HEK293 (cell line): ENCODE data around the gene CAPZB.
A peak's percentile ranks its signal among the peaks of the same experiment; 100 is the strongest.

Experiments
- CTCF ChIA-PET: fragments of 350-600 bp; formaldehyde crosslinking; extraction: SDS; loops from one replicate; lab custom pipeline; 2021; ENCODE audit warnings: antibody characterized with exemption; lab: Yijun Ruan, JAX
- POLR2A ChIA-PET: fragments of 300-600 bp; formaldehyde crosslinking; extraction: SDS; loops from one replicate; lab custom pipeline; 2020; ENCODE audit warnings: antibody characterized with exemption, inconsistent platforms; lab: Yijun Ruan, JAX
- H3K27ac ChIP-seq: fragments of 200-500 bp; sonication (Bioruptor generic); 2 replicates; pipeline ENCODE4 v1.5.1; 2014; ENCODE audit warnings: low read depth, low read length, control low read depth, inconsistent platforms; ENCODE audit errors: extremely low read depth
- H3K36me3 ChIP-seq, 2 experiments: fragments of 200-500 bp in 1 of 2; sonication (Bioruptor generic) in 1 of 2; 1 replicate in 1 of 2; 2 replicates in 1 of 2; pipeline ENCODE4 v1.5.1; 2014 to 2017; ENCODE audit warnings: inconsistent platforms in 2 of 2, low read length in 2 of 2; ENCODE audit not compliant: control insufficient read depth in 2 of 2, insufficient read depth in 1 of 2
- H3K4me1 ChIP-seq: fragments of 200-500 bp; sonication (Bioruptor generic); 2 replicates; pipeline ENCODE4 v1.5.1; 2014; ENCODE audit warnings: mild to moderate bottlenecking, low read length, inconsistent platforms; ENCODE audit not compliant: control insufficient read depth, insufficient read depth
- H3K4me3 ChIP-seq: 2 replicates; pipeline ENCODE4 v1.5.1; 2011; ENCODE audit warnings: low read depth, mild to moderate bottlenecking, control low read depth, low read length, moderate library complexity
- H3K9me3 ChIP-seq: fragments of 200-500 bp; sonication (Bioruptor generic); 2 replicates; pipeline ENCODE4 v1.5.1; 2014; ENCODE audit warnings: low read depth, low read length, inconsistent platforms; ENCODE audit not compliant: control insufficient read depth, insufficient read depth
- FEZF1 ChIP-seq: fragments of 450-650 bp; formaldehyde crosslinking; IDR thresholded peaks from 2 replicates; pipeline ENCODE4 v1.5.1; 2016; ENCODE audit warnings: missing biosample characterization, missing genetic modification characterization
- GLIS1 ChIP-seq: fragments of 450-650 bp; formaldehyde crosslinking; IDR thresholded peaks from 2 replicates; pipeline ENCODE4 v1.5.1; 2016; ENCODE audit warnings: missing biosample characterization, missing genetic modification characterization
- KLF10 ChIP-seq: fragments of 450-650 bp; IDR thresholded peaks from 2 replicates; pipeline ENCODE4 v1.5.1; 2018; ENCODE audit warnings: missing biosample characterization, mild to moderate bottlenecking, missing genetic modification characterization
- KLF8 ChIP-seq: fragments of 450-650 bp; formaldehyde crosslinking; IDR thresholded peaks from 2 replicates; pipeline ENCODE4 v1.5.1; 2016; ENCODE audit warnings: missing biosample characterization, missing genetic modification characterization
- OVOL3 ChIP-seq: fragments of 450-650 bp; formaldehyde crosslinking; IDR thresholded peaks from 2 replicates; pipeline ENCODE4 v1.5.1; 2016; ENCODE audit warnings: missing biosample characterization, missing genetic modification characterization
- PRDM6 ChIP-seq: fragments of 450-650 bp; formaldehyde crosslinking; IDR thresholded peaks from 2 replicates; pipeline ENCODE4 v1.5.1; 2017; ENCODE audit warnings: missing biosample characterization, missing genetic modification characterization
- ZBTB8A ChIP-seq: fragments of 450-650 bp; formaldehyde crosslinking; IDR thresholded peaks from 2 replicates; pipeline ENCODE4 v1.5.1; 2016; ENCODE audit warnings: missing biosample characterization, missing genetic modification characterization
- ZFHX2 ChIP-seq: fragments of 450-650 bp; formaldehyde crosslinking; conservative IDR thresholded peaks from 2 replicates; pipeline ENCODE4 v1.5.1; 2016; ENCODE audit warnings: missing biosample characterization, missing genetic modification characterization
- ZNF112 ChIP-seq: fragments of 450-650 bp; formaldehyde crosslinking; IDR thresholded peaks from 2 replicates; pipeline ENCODE4 v1.5.0; 2017; ENCODE audit warnings: missing biosample characterization, missing genetic modification characterization
- ZNF121 ChIP-seq: fragments of 450-650 bp; formaldehyde crosslinking; IDR thresholded peaks from 2 replicates; pipeline ENCODE4 v1.5.1; 2016; ENCODE audit warnings: missing biosample characterization, missing genetic modification characterization
- ZNF133 ChIP-seq: fragments of 450-650 bp; formaldehyde crosslinking; IDR thresholded peaks from 2 replicates; pipeline ENCODE4 v1.5.1; 2016; ENCODE audit warnings: missing biosample characterization, missing genetic modification characterization
- ZNF155 ChIP-seq: fragments of 450-650 bp; formaldehyde crosslinking; IDR thresholded peaks from 2 replicates; pipeline ENCODE4 v1.5.1; 2016; ENCODE audit warnings: missing biosample characterization, missing genetic modification characterization
- ZNF341 ChIP-seq: fragments of 450-650 bp; formaldehyde crosslinking; IDR thresholded peaks from 2 replicates; pipeline ENCODE4; 2016; ENCODE audit warnings: low read depth, missing biosample characterization, missing genetic modification characterization
- ZNF423 ChIP-seq: fragments of 450-650 bp; formaldehyde crosslinking; IDR thresholded peaks from 2 replicates; pipeline ENCODE4 v1.5.1; 2016; ENCODE audit warnings: missing biosample characterization, missing genetic modification characterization
- ZNF449 ChIP-seq: fragments of 450-650 bp; formaldehyde crosslinking; IDR thresholded peaks from 2 replicates; pipeline ENCODE4 v1.5.1; 2017; ENCODE audit warnings: missing biosample characterization, mild to moderate bottlenecking, missing genetic modification characterization, moderate library complexity
- ZNF548 ChIP-seq: fragments of 450-650 bp; formaldehyde crosslinking; IDR thresholded peaks from 2 replicates; pipeline ENCODE4 v1.5.1; 2016; ENCODE audit warnings: missing biosample characterization, missing genetic modification characterization
- ZNF600 ChIP-seq: fragments of 450-650 bp; formaldehyde crosslinking; IDR thresholded peaks from 2 replicates; pipeline ENCODE4 v1.5.1; 2016; ENCODE audit warnings: missing biosample characterization, missing genetic modification characterization
- ZNF623 ChIP-seq: fragments of 450-650 bp; formaldehyde crosslinking; IDR thresholded peaks from 2 replicates; pipeline ENCODE4 v1.5.1; 2016; ENCODE audit warnings: missing biosample characterization, missing genetic modification characterization
- ZNF624 ChIP-seq: fragments of 450-650 bp; formaldehyde crosslinking; IDR thresholded peaks from 2 replicates; pipeline ENCODE4 v1.5.1; 2017; ENCODE audit warnings: missing biosample characterization, missing genetic modification characterization
- ZNF660 ChIP-seq: fragments of 450-650 bp; IDR thresholded peaks from 2 replicates; pipeline ENCODE4 v1.5.1; 2018; ENCODE audit warnings: missing biosample characterization, mild to moderate bottlenecking, missing genetic modification characterization
- ZNF704 ChIP-seq: fragments of 450-650 bp; formaldehyde crosslinking; IDR thresholded peaks from 2 replicates; pipeline ENCODE4 v1.5.1; 2016; ENCODE audit warnings: missing biosample characterization, missing genetic modification characterization
- ZNF747 ChIP-seq: fragments of 450-650 bp; formaldehyde crosslinking; IDR thresholded peaks from 2 replicates; pipeline ENCODE4 v1.5.1; 2016; ENCODE audit warnings: missing biosample characterization, missing genetic modification characterization
- ZNF777 ChIP-seq: fragments of 450-650 bp; formaldehyde crosslinking; IDR thresholded peaks from 2 replicates; pipeline ENCODE4 v1.5.1; 2017; ENCODE audit warnings: missing biosample characterization, missing genetic modification characterization, borderline replicate concordance
- ZNF843 ChIP-seq: fragments of 450-650 bp; formaldehyde crosslinking; IDR thresholded peaks from 2 replicates; pipeline ENCODE4 v1.5.1; 2016; ENCODE audit warnings: missing biosample characterization, missing genetic modification characterization
- ZSCAN4 ChIP-seq: fragments of 450-650 bp; formaldehyde crosslinking; IDR thresholded peaks from 2 replicates; pipeline ENCODE4 v1.5.1; 2017; ENCODE audit warnings: missing biosample characterization, missing genetic modification characterization
- ZSCAN5A ChIP-seq: fragments of 450-650 bp; formaldehyde crosslinking; IDR thresholded peaks from 2 replicates; pipeline ENCODE4 v1.5.1; 2016; ENCODE audit warnings: missing biosample characterization, missing genetic modification characterization

The CAPZB gene

GRCh38 chr1:19444296-19445021 is 40.9 kb downstream of the CAPZB start (continued):
- TF ChIP-seq ZFHX2 (tag by site-specific recombination) (no peak), ZBTB8A (tag by site-specific recombination) (0 out of 2 replicates have a peak, but pooled peaks have one; percentile 12), ZNF121 (tag by site-specific recombination) (peak; percentile 92), ZNF600 (tag by site-specific recombination) (peak; percentile 72), ZNF747 (tag by site-specific recombination) (no peak), ZNF423 (tag by site-specific recombination) (no peak), ZNF623 (no peak), ZNF341 (tag by site-specific recombination) (peak; percentile 90), ZSCAN5A (tag by site-specific recombination) (no peak), ZNF660 (tag by site-specific recombination) (no peak), ZNF133 (no peak)
- TF ChIP-seq, all 188 proteins: peak for 4

GRCh38 chr1:19443326-19443725 is 42.0 kb downstream of the CAPZB start:
- TF ChIP-seq KLF10 (tag by site-specific recombination), result no peak
- no peak for TF ChIP-seq ZNF777 (tag by site-specific recombination)
- no peak for TF ChIP-seq KLF8
- TF ChIP-seq ZSCAN4, result no peak
- TF ChIP-seq ZNF121 (tag by site-specific recombination), result 0 out of 2 replicates have a peak, but pooled peaks have one; percentile 57
- no peak for TF ChIP-seq FEZF1 (tag by site-specific recombination)
- TF ChIP-seq ZNF548 (tag by site-specific recombination), result no peak
- no peak for TF ChIP-seq GLIS1 (tag by site-specific recombination)
- H3K4me1 ChIP-seq, result peaks cover 23% of the 10 kb centered on the region
- H3K27ac ChIP-seq, result no peak overlapping the region
- ChIA-PET CTCF (interaction anchor here (0.6 to 1.3 kb wide), 5 partner anchors 37 to 216 kb away, joined by 3 to 4 read pairs (median 3); no protein-coding TSS in a partner anchor), POLR2A (no interaction called here)
- peaks cover 0 to under 1% of the 10 kb centered on the region in 2 experiments; a peak in 1 of 3 replicates for H3K36me3 ChIP-seq
- H3K9me3 ChIP-seq, result no peaks in the 10 kb centered on the region
- no peak overlapping the region for H3K4me3 ChIP-seq

GRCh38 chr1:19442154-19443096 is 42.9 kb downstream of the CAPZB start:
- Histone ChIP-seq H3K4me3 (no peak overlapping the region), H3K9me3 (no peaks in the 10 kb centered on the region), H3K4me1 (peaks cover 23% of the 10 kb centered on the region), H3K27ac (no peak overlapping the region), H3K36me3 (no peaks in the 10 kb centered on the region)
- CTCF ChIA-PET, result interaction anchor here (0.6 to 2.0 kb wide), 7 partner anchors 24 to 186 kb away, joined by 3 to 11 read pairs (median 3); no protein-coding TSS in a partner anchor
- POLR2A ChIA-PET, result interaction anchor here (2.2 kb wide), 1 partner anchor 43 kb away, joined by 6 read pairs; the partner anchor contains the start of gene CAPZB
- TF ChIP-seq ZNF112, result no peak
- TF ChIP-seq ZNF843 (tag by site-specific recombination), result no peak
- no peak for TF ChIP-seq OVOL3 (tag by site-specific recombination)
- no peak for TF ChIP-seq ZNF449
- TF ChIP-seq ZNF423 (tag by site-specific recombination), result no peak
- TF ChIP-seq ZNF704 (tag by site-specific recombination), result no peak
- TF ChIP-seq ZNF155 (tag by site-specific recombination), result no peak
- no peak for TF ChIP-seq ZNF624 (tag by site-specific recombination)
- no peak for TF ChIP-seq PRDM6 (tag by site-specific recombination)
